H54 (cell line): ENCODE data around the gene UBAC1.
"Not testable (repeated sequence)": the region's sequence is repeated elsewhere in the genome, so short reads cannot be mapped to it uniquely, and the experiment has no call there.

ENCODE experiments used
- DNase-seq: peaks from one replicate; pipeline ENCODE4 v3.0.0; 2011; ENCODE audit warnings: low spot score, mixed read lengths; ENCODE audit not compliant: insufficient read length
- FAIRE-seq: peaks from 3 replicates; lab custom pipeline; 2011; peaks lifted over from hg19 to GRCh38; lab: Jason Lieb, UNC
- POLR2A ChIP-seq: IDR thresholded peaks from 2 replicates; pipeline ENCODE4 v1.6.1; 2011; ENCODE audit warnings: low read depth, mild to moderate bottlenecking, low read length

Gene UBAC1

GRCh38 chr9:135901031-135901758 lies 60.0 kb downstream of the UBAC1 start:
- no peak for FAIRE-seq
- DNase-seq, result no peak
- no peak for TF ChIP-seq POLR2A

GRCh38 chr9:135898634-135899407 lies 62.4 kb downstream of the UBAC1 start:
- no peak for FAIRE-seq
- no peak for DNase-seq
- no peak for TF ChIP-seq POLR2A

GRCh38 chr9:135896626-135897025 lies 64.5 kb downstream of the UBAC1 start:
- DNase-seq, result no peak
- TF ChIP-seq POLR2A, result no peak
- FAIRE-seq, result no peak

- no peak for FAIRE-seq
- TF ChIP-seq POLR2A, result no peak
- no peak for DNase-seq
These were observed 65.0 kb downstream of the UBAC1 start for GRCh38 chr9:135896205-135896604.

GRCh38 chr9:135895202-135895848 lies 65.8 kb downstream of the UBAC1 start:
- FAIRE-seq, result no peak

DNA sequence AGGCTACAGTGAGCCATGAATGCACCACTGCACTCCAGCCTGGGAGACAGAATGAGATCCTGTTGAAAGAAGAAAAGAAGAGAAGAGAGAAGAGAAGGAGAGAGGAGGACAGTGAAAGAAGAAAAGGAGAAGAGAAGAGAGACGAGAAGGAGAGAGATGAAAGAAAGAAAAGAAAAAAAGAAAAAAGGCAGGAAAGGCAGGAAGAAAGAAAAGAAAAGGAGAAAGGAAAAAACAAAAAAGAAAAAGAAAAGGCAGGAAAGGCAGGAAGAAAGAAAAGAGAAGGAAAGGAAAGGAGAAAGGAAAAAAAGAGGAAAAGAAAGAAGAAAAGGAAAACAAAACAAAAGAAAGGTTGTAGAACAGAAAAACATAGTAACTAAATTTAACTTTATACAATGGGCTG lies 68.1 kb downstream of the UBAC1 start:
- no peak for DNase-seq
- FAIRE-seq, result no peak
- no peak for TF ChIP-seq POLR2A

More at GRCh38 chr9:135895202-135895848, 65.8 kb downstream of the UBAC1 start:
- no peak for TF ChIP-seq POLR2A
- DNase-seq, result no peak

- FAIRE-seq, DNase-seq: not testable (repeated sequence)
These were observed 68.8 kb downstream of the UBAC1 start for GRCh38 chr9:135892327-135892726.

DNA sequence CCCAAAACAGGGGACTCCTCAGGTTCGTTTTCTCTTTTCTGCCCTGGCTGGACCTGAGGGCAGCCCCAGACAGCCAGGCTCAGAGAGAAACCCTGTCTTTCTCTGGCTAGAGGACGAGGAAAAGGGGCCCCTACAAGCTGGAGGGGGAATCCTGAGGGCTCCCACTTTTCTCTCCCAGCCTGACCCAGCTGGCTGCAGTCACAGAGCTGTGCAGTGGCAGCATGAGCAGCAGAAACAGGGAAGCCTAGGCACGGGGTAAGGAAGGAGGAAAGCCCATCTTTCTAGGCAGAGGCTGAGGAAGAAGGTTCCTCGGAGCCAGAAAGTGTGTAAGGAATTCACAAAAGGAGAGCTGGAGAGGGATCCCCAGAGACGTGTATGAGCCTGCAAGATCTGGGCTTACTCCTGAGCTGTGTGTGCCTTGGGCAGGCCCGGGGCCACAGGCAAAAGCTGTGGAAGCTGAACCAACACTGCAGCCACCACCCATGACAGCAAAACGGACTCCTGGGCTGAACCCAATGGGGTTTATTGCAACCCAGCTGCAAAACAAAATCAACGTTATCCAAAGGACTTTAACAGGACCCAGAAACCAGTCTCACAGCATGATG lies 70.0 kb downstream of the UBAC1 start:
- no peak for TF ChIP-seq POLR2A
- no peak for DNase-seq
- no peak for FAIRE-seq

DNA sequence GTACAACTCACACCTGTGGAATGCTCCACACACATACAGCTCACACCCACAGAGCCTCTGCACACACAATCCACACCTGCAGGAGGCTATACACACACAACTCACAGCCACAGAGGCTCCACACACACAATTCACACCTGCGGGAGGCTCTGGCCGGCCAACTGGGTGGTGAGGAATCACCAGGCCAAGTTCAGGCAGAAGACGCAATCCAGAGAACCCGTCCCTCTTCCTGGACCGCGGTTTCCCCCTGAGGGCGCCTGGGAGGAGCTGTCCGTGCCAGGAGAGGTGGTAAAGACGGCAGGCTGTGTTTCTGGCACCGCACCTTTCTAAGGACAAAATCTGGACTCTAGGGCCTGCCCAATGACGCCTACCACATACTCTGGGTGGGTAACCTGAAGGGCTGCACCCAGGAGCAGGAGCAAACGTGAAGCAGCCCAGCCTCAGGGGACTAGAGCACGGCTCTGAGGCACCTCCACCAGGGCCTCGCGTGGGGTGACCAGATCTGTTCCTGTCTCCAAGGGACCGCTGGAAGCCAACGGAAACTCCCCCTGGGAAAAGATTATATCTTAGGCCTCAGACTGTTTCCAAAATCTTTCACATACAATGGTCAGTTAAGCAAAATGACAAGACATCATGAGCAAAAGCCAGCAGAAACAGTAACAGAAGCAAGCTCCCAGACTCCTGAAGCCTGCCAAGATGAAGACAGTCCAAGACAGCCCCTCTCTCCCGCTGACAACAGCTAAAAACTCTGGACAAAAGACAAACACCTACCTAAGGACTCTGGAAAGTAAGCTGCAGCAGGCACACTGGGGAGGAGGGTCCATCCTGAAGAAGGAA lies 70.8 kb downstream of the UBAC1 start:
- no peak for TF ChIP-seq POLR2A
- no peak for DNase-seq
- no peak for FAIRE-seq

GRCh38 chr9:135889564-135890189 lies 71.5 kb downstream of the UBAC1 start:
- DNase-seq, result no peak
- no peak for TF ChIP-seq POLR2A
- FAIRE-seq, result no peak

DNA sequence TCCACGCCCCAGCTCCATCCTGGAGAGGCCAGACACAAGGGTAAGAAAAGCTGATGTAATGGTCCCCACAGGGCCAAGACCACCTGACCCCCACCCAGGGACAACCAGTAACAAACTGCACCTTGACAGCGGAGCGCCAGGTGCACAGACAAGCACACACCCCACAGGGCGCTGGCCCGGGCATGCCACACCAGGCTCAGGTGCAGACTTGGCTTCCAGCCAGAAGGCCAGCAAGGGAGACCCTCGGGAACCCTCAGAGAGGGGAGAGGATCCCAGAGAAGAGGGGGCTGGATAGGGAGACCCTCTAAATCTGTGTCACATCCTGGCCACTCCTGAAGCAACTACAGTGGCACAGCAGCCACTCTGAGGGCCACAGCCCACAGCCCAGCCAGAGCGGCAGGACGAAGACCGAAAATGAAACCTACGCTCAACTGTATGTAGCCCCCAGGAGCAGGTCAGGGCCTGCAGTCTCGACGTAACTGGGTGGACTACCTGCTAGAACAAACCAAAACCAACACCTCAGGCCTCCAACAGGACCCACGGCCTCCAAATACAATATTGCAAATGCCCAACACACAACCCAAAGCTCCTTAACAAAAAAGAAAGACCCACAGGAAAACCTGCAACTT lies 72.3 kb downstream of the UBAC1 start:
- no peak for TF ChIP-seq POLR2A
- FAIRE-seq, result no peak
- DNase-seq, result no peak

DNA sequence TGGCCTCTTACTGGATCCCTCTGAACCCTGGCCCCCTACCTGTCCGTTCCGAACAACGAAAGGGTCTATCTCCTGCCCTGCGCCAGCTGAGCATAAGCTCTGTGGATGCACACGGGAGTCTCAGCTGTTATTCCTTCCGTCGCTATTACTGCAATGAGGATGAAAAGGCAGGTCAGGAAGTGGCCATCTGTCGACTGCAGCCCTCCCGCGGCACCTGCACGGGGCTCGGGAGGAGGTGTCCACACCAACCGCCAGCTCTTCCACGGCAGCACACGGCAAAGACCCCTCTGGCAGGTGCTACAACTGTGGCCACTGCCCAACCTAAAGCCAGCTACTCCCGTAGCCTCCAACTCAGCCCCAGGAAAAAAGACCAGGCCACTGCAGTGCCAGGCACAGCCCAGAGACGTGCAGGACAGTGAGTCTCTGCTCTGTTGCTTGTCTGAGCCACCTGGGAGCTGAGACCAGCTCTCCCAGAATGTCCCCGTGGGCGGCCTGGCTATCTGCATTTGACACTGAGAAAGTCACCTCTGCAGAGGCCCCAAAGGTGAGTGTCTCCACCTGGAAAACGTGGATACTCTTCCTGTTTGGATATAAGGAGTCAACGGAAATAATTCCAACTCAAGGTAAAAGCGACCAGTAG lies 72.9 kb downstream of the UBAC1 start:
- FAIRE-seq (no peak), DNase-seq (no peak)
- no peak for TF ChIP-seq POLR2A
